HG03139 (cell line): ENCODE measurements around the gene EFNB3.
A peak's percentile ranks its signal among the peaks of the same experiment; 100 is the strongest.

Experiments
- ATAC-seq: cut with Tn5 transposase; IDR thresholded peaks from one replicate; pipeline ENCODE4 v1.9.1; 2021; ENCODE audit not compliant: unreplicated experiment

Gene EFNB3

DNA sequence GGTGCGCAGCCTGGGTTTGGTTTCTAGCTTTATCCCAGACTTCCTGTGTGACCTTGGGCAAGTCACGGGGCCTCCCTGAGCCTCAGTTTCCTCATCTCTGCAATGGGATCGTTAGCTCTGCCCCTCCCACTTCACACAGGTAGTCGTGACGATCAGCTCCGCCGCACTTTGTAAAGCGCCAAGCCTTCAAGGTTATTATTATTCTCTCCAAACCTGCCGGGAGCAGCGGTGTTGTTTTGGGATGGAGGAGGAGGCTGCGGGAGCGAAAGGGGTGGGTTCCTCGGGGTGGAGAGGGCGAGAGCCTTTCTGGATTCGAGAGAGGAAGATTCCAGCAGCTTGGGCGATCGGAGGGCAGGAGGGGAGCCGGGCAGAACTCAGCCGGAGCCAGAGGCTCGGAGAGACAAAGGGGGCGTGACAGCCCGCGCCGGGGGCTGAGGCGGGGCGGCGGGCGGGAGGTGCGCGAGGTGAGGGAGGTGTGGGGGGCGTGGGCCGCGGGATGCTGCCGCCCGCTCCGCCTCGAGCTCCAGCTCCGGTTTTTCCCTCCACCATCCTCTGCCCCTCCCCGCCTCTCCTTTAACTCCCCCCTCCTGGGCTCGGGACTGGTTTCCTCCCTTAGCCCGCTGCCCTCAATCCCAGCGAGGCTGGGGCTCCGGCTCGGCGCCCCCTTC is at the start of gene EFNB3:
Gene EFNB3 (plus strand): TSS at position 602 of the 668 bp plus-strand sequence. CDS start 397 bp downstream, outside the sequence.
- no peak for ATAC-seq

GRCh38 chr17:7655541-7655840 is 49.5 kb upstream of the EFNB3 start:
- ATAC-seq, result no peak

GRCh38 chr17:7656958-7657609 is 47.9 kb upstream of the EFNB3 start:
- no peak for ATAC-seq

DNA sequence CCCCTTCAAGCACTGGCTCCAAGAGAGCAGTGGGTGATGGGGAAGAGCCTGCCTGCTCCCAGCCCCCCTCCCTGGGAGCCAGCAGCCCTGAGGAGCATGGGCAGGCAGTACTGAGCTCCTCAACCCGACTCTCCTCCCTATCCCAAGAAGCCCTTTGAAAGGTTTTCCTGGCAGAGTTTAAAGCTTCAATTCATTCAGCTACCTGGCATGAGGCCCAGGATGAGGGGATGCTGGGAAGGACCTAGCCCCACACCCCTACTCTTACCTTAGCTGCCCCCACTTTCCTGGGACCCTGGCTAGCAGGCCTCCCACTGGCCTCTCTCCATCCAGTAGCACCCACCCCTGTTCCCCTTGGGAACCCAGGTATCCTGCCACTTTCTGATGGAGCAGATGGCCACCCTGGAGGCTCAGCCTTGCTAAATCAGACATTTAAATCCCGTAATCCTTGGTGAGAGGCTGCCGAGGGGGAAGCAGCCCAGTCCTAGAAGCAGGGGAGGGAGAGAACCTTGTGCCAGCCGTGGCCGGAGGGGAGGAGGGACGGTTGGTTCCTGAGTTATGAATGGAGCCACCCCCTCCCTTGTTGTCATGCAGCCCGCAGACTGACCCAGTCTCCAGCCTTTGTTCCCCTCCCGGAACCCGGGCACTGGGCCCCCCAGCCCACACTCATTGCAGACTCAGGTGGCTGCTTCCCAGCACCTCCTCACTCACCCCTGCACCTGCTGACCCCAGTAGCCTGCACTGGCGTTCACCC is 37.2 kb upstream of the EFNB3 start:
- no peak for ATAC-seq

DNA sequence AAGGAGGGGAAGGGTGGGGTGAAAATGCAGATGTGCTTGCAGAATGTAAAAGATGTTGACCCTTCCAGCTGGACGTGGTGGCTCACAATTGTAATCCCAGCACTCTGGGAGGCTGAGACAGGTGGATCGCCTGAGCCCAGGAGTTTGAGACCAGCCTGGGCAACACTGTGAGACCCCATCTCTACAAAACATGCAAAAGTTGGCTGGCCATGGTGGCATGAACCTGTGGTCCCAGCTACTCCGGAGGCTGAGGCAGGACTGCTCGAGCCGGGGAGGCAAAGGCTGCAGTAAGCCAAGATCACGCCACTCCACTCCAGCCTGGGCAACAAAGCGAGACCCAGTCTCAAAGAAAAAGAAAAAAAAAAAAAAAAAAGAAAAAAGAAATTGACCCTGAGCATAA is 36.5 kb upstream of the EFNB3 start:
- no peak for ATAC-seq

GRCh38 chr17:7673239-7673638 is 31.8 kb upstream of the EFNB3 start:
- ATAC-seq, result no peak

DNA sequence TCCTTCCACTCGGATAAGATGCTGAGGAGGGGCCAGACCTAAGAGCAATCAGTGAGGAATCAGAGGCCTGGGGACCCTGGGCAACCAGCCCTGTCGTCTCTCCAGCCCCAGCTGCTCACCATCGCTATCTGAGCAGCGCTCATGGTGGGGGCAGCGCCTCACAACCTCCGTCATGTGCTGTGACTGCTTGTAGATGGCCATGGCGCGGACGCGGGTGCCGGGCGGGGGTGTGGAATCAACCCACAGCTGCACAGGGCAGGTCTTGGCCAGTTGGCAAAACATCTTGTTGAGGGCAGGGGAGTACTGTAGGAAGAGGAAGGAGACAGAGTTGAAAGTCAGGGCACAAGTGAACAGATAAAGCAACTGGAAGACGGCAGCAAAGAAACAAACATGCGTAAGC is 30.1 kb upstream of the EFNB3 start:
- no peak for ATAC-seq

DNA sequence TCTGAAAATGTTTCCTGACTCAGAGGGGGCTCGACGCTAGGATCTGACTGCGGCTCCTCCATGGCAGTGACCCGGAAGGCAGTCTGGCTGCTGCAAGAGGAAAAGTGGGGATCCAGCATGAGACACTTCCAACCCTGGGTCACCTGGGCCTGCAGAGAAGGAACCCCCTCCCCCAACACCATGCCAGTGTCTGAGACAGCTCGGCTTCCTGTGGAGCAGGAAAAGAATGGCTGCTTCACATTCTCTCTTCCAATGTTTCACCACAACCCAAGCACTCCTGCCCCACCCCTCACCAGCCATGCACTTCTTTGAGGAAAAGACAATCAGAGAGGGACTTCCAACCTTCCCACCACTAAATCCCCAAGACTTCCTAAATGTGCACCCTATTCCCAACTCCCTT is 28.5 kb upstream of the EFNB3 start:
- ATAC-seq, result no peak

- no peak for ATAC-seq
Measured at GRCh38 chr17:7677388-7678067, 27.5 kb upstream of the EFNB3 start.

DNA sequence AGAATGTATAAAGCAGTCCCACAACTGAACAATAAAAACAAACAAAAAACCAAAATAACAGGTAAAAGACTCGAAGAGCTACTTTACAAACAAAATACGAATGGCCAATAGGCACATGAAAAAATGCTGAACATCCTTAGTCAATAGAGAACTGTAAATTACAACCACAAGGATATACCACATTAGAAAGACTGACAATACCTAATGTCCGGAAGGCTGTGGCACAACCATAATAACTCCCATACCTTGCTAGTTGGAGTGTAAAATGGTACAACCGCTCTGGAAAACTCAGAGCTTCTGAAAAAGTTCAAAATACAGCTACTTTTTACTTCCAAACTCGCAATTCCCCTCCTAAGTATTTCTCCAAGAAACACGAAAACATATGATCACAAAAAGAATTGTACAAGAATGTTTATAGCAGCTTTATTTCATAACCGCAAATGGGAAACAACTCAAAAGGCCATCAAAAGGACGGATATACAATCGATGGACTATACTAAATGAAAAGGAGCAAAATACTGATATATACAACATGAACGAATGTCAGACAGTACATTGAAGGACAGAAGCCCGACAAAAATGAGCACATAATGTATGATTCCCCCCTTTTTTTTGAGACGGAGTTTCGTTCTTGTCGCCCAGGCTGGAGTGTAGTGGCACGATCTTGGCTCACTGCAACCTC is 20.0 kb upstream of the EFNB3 start:
- no peak for ATAC-seq

DNA sequence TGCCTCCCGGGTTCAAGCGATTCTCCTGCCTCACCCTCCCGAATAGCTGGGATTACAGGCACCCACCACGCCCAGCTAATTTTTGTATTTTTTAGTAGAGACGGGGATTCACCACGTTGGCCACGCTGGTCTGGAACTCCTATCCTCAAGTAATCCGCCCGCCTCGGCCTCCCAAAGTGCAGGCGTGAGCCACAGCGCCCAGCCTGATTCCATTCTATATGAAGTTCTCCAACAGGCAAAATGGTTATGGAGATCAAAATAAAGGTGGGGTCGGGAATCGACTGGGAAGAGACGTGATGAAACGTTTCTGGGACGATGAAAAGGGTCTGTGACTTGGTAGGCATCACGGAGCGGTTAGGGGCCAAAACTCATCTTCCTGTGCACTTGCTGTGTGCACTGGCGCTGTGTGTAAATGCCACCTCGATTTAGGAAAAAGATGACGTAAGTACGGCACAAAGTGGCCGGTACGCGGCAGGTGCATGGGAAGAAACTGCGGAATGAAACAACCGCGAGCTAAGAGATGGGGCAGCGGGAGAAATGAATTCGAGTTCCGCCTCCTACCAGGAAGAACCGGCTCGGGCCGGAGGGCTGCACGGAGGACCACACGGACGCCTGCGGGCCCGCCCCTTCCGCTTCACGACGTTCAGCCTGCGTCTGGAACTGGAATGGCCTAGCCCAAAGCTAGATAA is 19.3 kb upstream of the EFNB3 start:
- ATAC-seq, result no peak

GRCh38 chr17:7686222-7687071 is 18.6 kb upstream of the EFNB3 start:
- ATAC-seq, result no peak

DNA sequence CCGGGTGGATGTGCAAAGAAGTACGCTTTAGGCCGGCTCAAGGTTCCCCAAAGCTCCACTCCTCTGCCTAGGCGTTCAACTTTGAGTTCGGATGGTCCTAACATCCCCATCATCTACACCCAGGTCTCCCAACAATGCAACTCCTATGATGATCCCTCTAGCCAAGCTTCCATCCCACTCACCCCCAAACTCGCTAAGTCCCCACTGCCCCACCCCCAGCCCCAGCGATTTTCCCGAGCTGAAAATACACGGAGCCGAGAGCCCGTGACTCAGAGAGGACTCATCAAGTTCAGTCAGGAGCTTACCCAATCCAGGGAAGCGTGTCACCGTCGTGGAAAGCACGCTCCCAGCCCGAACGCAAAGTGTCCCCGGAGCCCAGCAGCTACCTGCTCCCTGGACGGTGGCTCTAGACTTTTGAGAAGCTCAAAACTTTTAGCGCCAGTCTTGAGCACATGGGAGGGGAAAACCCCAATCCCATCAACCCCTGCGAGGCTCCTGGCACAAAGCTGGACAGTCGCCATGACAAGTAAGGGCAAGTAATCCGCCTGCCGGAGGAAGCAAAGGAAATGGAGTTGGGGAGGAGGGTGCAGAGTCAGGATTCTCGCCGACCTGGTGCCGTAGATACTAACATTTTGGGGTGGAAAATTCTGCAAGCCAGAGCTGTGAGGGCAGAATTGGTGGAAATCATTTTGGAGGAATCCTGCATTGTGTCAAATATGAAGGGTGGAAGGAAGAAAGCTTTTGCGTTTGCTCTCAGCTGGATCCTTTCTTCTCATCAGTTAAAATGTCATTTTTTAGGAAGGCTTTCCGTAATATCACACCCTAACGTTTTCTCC is 17.7 kb upstream of the EFNB3 start, which contains the start of gene TP53:
Gene TP53 (minus strand): TSS at position 419 of the 836 bp plus-strand sequence. CDS start 10,896 bp downstream, outside the sequence.
- ATAC-seq, result no peak

DNA sequence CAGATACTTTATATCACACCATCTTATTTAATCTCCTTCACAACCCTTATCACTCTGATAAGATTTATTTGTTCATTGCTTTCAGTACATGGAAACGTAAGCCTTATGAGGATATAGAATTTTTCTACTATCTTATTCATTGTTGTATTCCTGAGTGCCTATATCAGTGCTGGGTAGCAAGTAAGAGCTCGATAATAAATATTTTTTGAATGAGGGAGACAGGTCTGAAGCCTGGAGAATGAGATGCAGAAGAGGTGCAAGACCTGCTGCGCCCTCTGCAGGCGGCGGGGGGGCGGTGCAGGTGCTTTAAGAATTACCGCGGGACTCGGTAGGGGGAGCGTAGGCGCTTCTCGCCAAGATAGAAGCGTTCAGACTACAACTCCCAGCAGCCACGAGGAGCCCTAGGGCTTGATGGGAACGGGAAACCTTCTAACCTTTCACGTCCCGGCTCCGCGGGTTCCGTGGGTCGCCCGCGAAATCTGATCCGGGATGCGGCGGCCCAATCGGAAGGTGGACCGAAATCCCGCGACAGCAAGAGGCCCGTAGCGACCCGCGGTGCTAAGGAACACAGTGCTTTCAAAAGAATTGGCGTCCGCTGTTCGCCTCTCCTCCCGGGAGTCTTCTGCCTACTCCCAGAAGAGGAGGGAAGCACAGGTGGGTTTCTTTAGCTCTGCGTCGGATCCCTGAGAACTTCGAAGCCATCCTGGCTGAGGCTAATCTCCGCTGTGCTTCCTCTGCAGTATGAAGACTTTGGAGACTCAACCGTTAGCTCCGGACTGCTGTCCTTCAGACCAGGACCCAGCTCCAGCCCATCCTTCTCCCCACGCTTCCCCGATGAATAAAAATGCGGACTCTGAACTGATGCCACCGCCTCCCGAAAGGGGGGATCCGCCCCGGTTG is 16.8 kb upstream of the EFNB3 start, which contains the start of gene WRAP53:
Gene WRAP53 (plus strand): TSS at position 570 of the 900 bp plus-strand sequence. CDS start 172 bp downstream, at position 742.
- ATAC-seq, result peak; percentile 63

- ATAC-seq, result no peak
Measured at GRCh38 chr17:7688808-7689316, 16.1 kb upstream of the EFNB3 start.

- ATAC-seq, result no peak
Measured at GRCh38 chr17:7695586-7695985, 9.4 kb upstream of the EFNB3 start.
